GM12878 (cell line): ENCODE measurements around the gene TEX261. TPM values are rescaled to one million over a fixed set of nuclear protein-coding genes. Genes with fewer than 3 reads are reported as not detected.

Experiments used
- ATAC-seq: fragments of 200-7000 bp; cut with Tn5 transposase; 3 replicates; pipeline ENCODE4 v1.9.1; 2020; ENCODE audit warnings: mild to moderate bottlenecking, moderate library complexity
- BruUV-seq: library from RNA; stranded (reverse); fragments of 400-500 nt; replicated peaks from 2 replicates; lab custom pipeline; 2021; lab: Mats Ljungman, UMichigan
- CTCF ChIA-PET: fragments of 300-600 bp; sonication (Branson Sonifier 250); formaldehyde crosslinking; extraction: SDS; loops from one replicate; lab custom pipeline; 2021; ENCODE audit warnings: inconsistent platforms; lab: Yijun Ruan, JAX
- POLR2A ChIA-PET: fragments of 350-600 bp; formaldehyde crosslinking; extraction: SDS; loops from one replicate; lab custom pipeline; 2021; ENCODE audit warnings: inconsistent platforms; lab: Charles Lee
- RAD21 ChIA-PET: fragments of 300-600 bp; sonication (Branson Sonifier 250); formaldehyde crosslinking; loops from one replicate; lab custom pipeline; 2023; ENCODE audit warnings: antibody characterized with exemption; ENCODE audit not compliant: unreplicated experiment; lab: Charles Lee
- SMC1A ChIA-PET: fragments of 300-600 bp; sonication (Branson Sonifier 250); formaldehyde crosslinking; loops from one replicate; lab custom pipeline; 2023; ENCODE audit not compliant: unreplicated experiment, uncharacterized antibody; lab: Charles Lee
- DNase-seq: peaks from one replicate; pipeline ENCODE4 v3.0.0-alpha.2; 2011; ENCODE audit warnings: low read depth, low spot score
- FAIRE-seq: peaks from 3 replicates; lab custom pipeline; 2011; peaks lifted over from hg19 to GRCh38; lab: Jason Lieb, UNC
- H2AFZ ChIP-seq: 2 replicates; pipeline ENCODE4 v1.6.0; 2011; ENCODE audit warnings: low read depth, low read length, control low read depth; ENCODE audit not compliant: control insufficient read depth
- H3K27ac ChIP-seq: 2 replicates; pipeline ENCODE4 v1.5.1; 2011; ENCODE audit warnings: control low read depth; ENCODE audit not compliant: control insufficient read depth, insufficient read depth
- H3K27me3 ChIP-seq, 2 experiments: replicated peaks in 1 of 2; 2 replicates each; pipeline versions ENCODE4 v1.6.0 to v1.6.1; 2011; ENCODE audit warnings: low read length in 1 of 2; ENCODE audit not compliant: control insufficient read depth in 2 of 2, insufficient read depth in 2 of 2
- H3K36me3 ChIP-seq, 2 experiments: 2 replicates each; pipeline ENCODE4 v1.5.1; 2011; ENCODE audit warnings: low read length in 1 of 2; ENCODE audit not compliant: control insufficient read depth in 2 of 2, insufficient read depth in 2 of 2
- H3K4me1 ChIP-seq: 2 replicates; pipeline ENCODE4 v1.6.1; 2011; ENCODE audit warnings: mild to moderate bottlenecking, low read length, moderate library complexity, mixed read lengths; ENCODE audit not compliant: control insufficient read depth, insufficient read depth
- H3K4me2 ChIP-seq: 2 replicates; pipeline ENCODE4 v1.6.0; 2011; ENCODE audit warnings: control low read depth; ENCODE audit not compliant: control insufficient read depth, insufficient read depth
- H3K4me3 ChIP-seq: fragments of 200-600 bp; sonication (generic); 2 replicates; pipeline ENCODE4 v1.5.1; 2016
- H3K79me2 ChIP-seq: 2 replicates; pipeline ENCODE4 v1.6.0; 2011; ENCODE audit warnings: low read length; ENCODE audit not compliant: control insufficient read depth, insufficient read depth
- H3K9ac ChIP-seq: 2 replicates; pipeline ENCODE4 v1.8.0; 2011; ENCODE audit warnings: low read length, control low read depth, mixed read lengths; ENCODE audit not compliant: control insufficient read depth, insufficient read depth
- H3K9me3 ChIP-seq: replicated peaks from 3 replicates; pipeline ENCODE4 v1.5.1; 2011; ENCODE audit warnings: mild to moderate bottlenecking, low read length; ENCODE audit not compliant: control insufficient read depth, insufficient read depth
- H4K20me1 ChIP-seq: 2 replicates; pipeline ENCODE4 v1.6.0; 2011; ENCODE audit not compliant: control insufficient read depth, insufficient read depth
- CBFB ChIP-seq: IDR thresholded peaks from 2 replicates; pipeline ENCODE4 v1.6.1; 2016; ENCODE audit warnings: antibody characterized with exemption, low read depth
- FOXK2 ChIP-seq: fragments of 450-650 bp; IDR thresholded peaks from 2 replicates; pipeline ENCODE4 v1.6.1; 2017; ENCODE audit warnings: mild to moderate bottlenecking, moderate library complexity
- HCFC1 ChIP-seq: fragments of 150-350 bp; IDR thresholded peaks from 2 replicates; pipeline ENCODE4 v1.6.1; 2014; ENCODE audit warnings: low read length
- MYC ChIP-seq: IDR thresholded peaks from 2 replicates; pipeline ENCODE4 v1.6.1; 2011; ENCODE audit warnings: mild to moderate bottlenecking, low read length, moderate library complexity, inconsistent platforms; ENCODE audit not compliant: insufficient read depth, insufficient replicate concordance, insufficient read length, severe bottlenecking
- RCOR1 ChIP-seq: conservative IDR thresholded peaks from 2 replicates; pipeline ENCODE4 v1.6.1; 2012; ENCODE audit warnings: low read depth, low read length, improper control_type of control experiment
- SPI1 ChIP-seq: IDR thresholded peaks from 2 replicates; pipeline ENCODE4 v1.6.1; 2011; ENCODE audit warnings: low read depth, mild to moderate bottlenecking, low read length, moderate library complexity, borderline replicate concordance; ENCODE audit not compliant: insufficient read depth
- TCF12 ChIP-seq: IDR thresholded peaks from 2 replicates; pipeline ENCODE4 v1.6.1; 2011; ENCODE audit warnings: low read depth, mild to moderate bottlenecking, low read length
- WGBS: methylation state at CpG from one replicate; pipeline ENCODE4 v1.1.6; 2016; ENCODE audit warnings: low lambda C conversion rate; ENCODE audit not compliant: insufficient replicate concordance, insufficient coverage; ENCODE audit errors: missing lambda C conversion rate; 5-methylcytosine and 5-hydroxymethylcytosine counted together
- in situ Hi-C: fragments of 300-500 bp; cut with MboI; formaldehyde crosslinking; loops from 9 replicates; pipeline ENCODE4 v1.14.3; 2018; ENCODE audit warnings: mixed read lengths
- intact Hi-C: fragments of 100-400 bp; cut with micrococcal nuclease; formaldehyde crosslinking; loops from one replicate; pipeline ENCODE4 v1.14.2; 2022; ENCODE audit not compliant: unreplicated experiment
- polyA plus RNA-seq, 11 experiments: library from polyadenylated mRNA; depleted of rRNA in 4 of 11; unstranded in 6 of 11; stranded (reverse) in 5 of 11; fragments of >200 nt; fragmentation: Nextera tagmentation in 4 of 11; fragmentation: Illumina TruSeq in 1 of 11; extraction: Ambion mirVana in 4 of 11; extraction: Trizol in 1 of 11; gene quantifications; 1 replicate in 1 of 11; 2 replicates in 10 of 11; pipeline versions ENCODE4 v1.2.1 to v1.2.3, GENCODE V29; 2011 to 2016; ENCODE audit warnings: inconsistent platforms in 2 of 11, missing spikeins in 2 of 11, low read depth in 1 of 11
- total RNA-seq, 4 experiments: library from RNA; depleted of rRNA in 3 of 4; stranded (reverse); fragments of >200 nt in 3 of 4; fragmentation: Illumina TruSeq in 1 of 4; extraction: Trizol in 1 of 4; gene quantifications; 2 replicates each; pipeline versions ENCODE4 v1.2.1 to v1.2.3, GENCODE V29; 2013 to 2021

TEX261 gene
- total and polyA plus RNA-seq, 10 of the 15 experiments (the other 5 are each of a cell fraction or from before 2014, with no cell fraction given) = 5.5 to 75.6 (median 40.3) TPM

DNA sequence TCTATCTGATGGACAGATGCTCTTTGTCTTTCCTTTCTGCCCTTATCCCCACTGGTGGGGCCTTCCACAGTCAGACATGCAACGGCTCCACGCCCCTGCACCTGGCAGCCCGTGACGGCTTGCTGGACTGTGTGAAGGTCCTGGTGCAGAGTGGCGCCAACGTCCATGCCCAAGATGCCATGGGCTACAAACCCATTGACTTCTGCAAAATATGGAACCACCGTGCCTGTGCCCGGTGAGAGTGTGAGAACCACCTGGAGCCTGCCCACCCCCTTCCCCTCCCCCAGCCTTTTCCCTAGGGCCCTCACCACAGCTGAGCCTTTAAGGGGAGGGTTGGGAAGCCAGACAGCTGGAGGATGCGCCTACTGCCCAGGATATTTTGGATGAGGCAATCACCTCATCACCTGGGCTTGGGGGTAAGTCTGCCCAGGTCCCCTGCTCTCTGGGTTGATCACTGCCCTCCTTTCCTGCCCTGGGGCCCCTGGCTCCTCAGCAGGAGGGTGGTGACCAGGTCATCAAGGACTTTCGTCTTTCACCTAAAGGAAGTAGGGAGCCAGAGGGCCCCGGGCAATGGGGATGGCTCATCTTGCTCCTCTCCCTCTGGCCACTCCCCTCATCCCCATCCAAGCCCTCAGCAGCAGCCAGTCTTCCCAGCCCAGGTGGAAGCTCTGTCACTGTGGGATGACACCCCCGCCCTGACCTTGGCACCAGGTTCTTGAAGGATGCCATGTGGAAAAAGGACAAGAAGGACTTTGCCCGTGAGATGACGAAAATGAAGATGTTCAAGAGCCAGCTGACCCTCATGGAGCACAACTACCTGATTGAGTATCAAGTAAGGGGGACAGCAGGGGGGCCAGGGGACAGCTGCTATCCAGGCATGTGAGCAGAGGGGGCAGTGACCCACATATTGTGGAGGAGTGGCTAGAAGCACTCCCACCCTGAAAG lies 12.5 kb downstream of the TEX261 start:
- WGBS = 76% methylated on average over 14 of the region's 14 CpGs
- no peaks in the 10 kb centered on the region for H3K79me2 ChIP-seq
- ChIA-PET RAD21 (no interaction called here), POLR2A (no interaction called here), SMC1A (interaction anchor here (2.0 kb wide), 1 partner anchor 19 kb away, joined by 11 read pairs; no protein-coding TSS in a partner anchor), CTCF (no interaction called here)
- H3K4me3 ChIP-seq = no peak overlapping the region
- H3K4me1 ChIP-seq = peaks cover 7% of the 10 kb centered on the region
- intact Hi-C loops = no loop called here
- H3K36me3 ChIP-seq = peaks cover 1 to 12% of the 10 kb centered on the region in 2 experiments; a peak in 3 of 4 replicates
- no TSS peak for BruUV-seq
- no peak for ATAC-seq
- FAIRE-seq = no peak
- in situ Hi-C loops = no loop called here
- H3K27me3 ChIP-seq = no peaks in the 10 kb centered on the region
- no peak overlapping the region for H2AFZ ChIP-seq
- H3K27ac ChIP-seq = no peak overlapping the region
- no peaks in the 10 kb centered on the region for H4K20me1 ChIP-seq
- no peak overlapping the region for H3K9ac ChIP-seq
- no peak for DNase-seq
- no peaks in the 10 kb centered on the region for H3K9me3 ChIP-seq
- no peak overlapping the region for H3K4me2 ChIP-seq
- no peak for TF ChIP-seq RCOR1
- TF ChIP-seq SPI1 = no peak
- no peak for TF ChIP-seq MYC
- TF ChIP-seq FOXK2 = no peak
- TF ChIP-seq HCFC1 = no peak
- TF ChIP-seq CBFB = no peak
- TF ChIP-seq TCF12 = no peak
